GM12878 (cell line): Measurements from ENCODE around the gene MGLL. TPM values are rescaled to one million over a fixed set of nuclear protein-coding genes. Genes with fewer than 3 reads are reported as not detected.
A peak's percentile ranks its signal among the peaks of the same experiment; 100 is the strongest.

Source experiments
- ATAC-seq: fragments of 200-7000 bp; cut with Tn5 transposase; 3 replicates; pipeline ENCODE4 v1.9.1; 2020; ENCODE audit warnings: mild to moderate bottlenecking, moderate library complexity
- BruUV-seq: library from RNA; stranded (reverse); fragments of 400-500 nt; replicated peaks from 2 replicates; lab custom pipeline; 2021; lab: Mats Ljungman, UMichigan
- CTCF ChIA-PET: fragments of 300-600 bp; sonication (Branson Sonifier 250); formaldehyde crosslinking; extraction: SDS; loops from one replicate; lab custom pipeline; 2021; ENCODE audit warnings: inconsistent platforms; lab: Yijun Ruan, JAX
- POLR2A ChIA-PET: fragments of 350-600 bp; formaldehyde crosslinking; extraction: SDS; loops from one replicate; lab custom pipeline; 2021; ENCODE audit warnings: inconsistent platforms; lab: Charles Lee
- RAD21 ChIA-PET: fragments of 300-600 bp; sonication (Branson Sonifier 250); formaldehyde crosslinking; loops from one replicate; lab custom pipeline; 2023; ENCODE audit warnings: antibody characterized with exemption; ENCODE audit not compliant: unreplicated experiment; lab: Charles Lee
- SMC1A ChIA-PET: fragments of 300-600 bp; sonication (Branson Sonifier 250); formaldehyde crosslinking; loops from one replicate; lab custom pipeline; 2023; ENCODE audit not compliant: unreplicated experiment, uncharacterized antibody; lab: Charles Lee
- DNase-seq: peaks from one replicate; pipeline ENCODE4 v3.0.0-alpha.2; 2011; ENCODE audit warnings: low read depth, low spot score
- FAIRE-seq: peaks from 3 replicates; lab custom pipeline; 2011; peaks lifted over from hg19 to GRCh38; lab: Jason Lieb, UNC
- H2AFZ ChIP-seq: 2 replicates; pipeline ENCODE4 v1.6.0; 2011; ENCODE audit warnings: low read depth, low read length, control low read depth; ENCODE audit not compliant: control insufficient read depth
- H3K27ac ChIP-seq: 2 replicates; pipeline ENCODE4 v1.5.1; 2011; ENCODE audit warnings: control low read depth; ENCODE audit not compliant: control insufficient read depth, insufficient read depth
- H3K27me3 ChIP-seq, 2 experiments: replicated peaks in 1 of 2; 2 replicates each; pipeline versions ENCODE4 v1.6.0 to v1.6.1; 2011; ENCODE audit warnings: low read length in 1 of 2; ENCODE audit not compliant: control insufficient read depth in 2 of 2, insufficient read depth in 2 of 2
- H3K36me3 ChIP-seq, 2 experiments: 2 replicates each; pipeline ENCODE4 v1.5.1; 2011; ENCODE audit warnings: low read length in 1 of 2; ENCODE audit not compliant: control insufficient read depth in 2 of 2, insufficient read depth in 2 of 2
- H3K4me1 ChIP-seq: 2 replicates; pipeline ENCODE4 v1.6.1; 2011; ENCODE audit warnings: mild to moderate bottlenecking, low read length, moderate library complexity, mixed read lengths; ENCODE audit not compliant: control insufficient read depth, insufficient read depth
- H3K4me2 ChIP-seq: 2 replicates; pipeline ENCODE4 v1.6.0; 2011; ENCODE audit warnings: control low read depth; ENCODE audit not compliant: control insufficient read depth, insufficient read depth
- H3K4me3 ChIP-seq: fragments of 200-600 bp; sonication (generic); 2 replicates; pipeline ENCODE4 v1.5.1; 2016
- H3K79me2 ChIP-seq: 2 replicates; pipeline ENCODE4 v1.6.0; 2011; ENCODE audit warnings: low read length; ENCODE audit not compliant: control insufficient read depth, insufficient read depth
- H3K9ac ChIP-seq: 2 replicates; pipeline ENCODE4 v1.8.0; 2011; ENCODE audit warnings: low read length, control low read depth, mixed read lengths; ENCODE audit not compliant: control insufficient read depth, insufficient read depth
- H3K9me3 ChIP-seq: replicated peaks from 3 replicates; pipeline ENCODE4 v1.5.1; 2011; ENCODE audit warnings: mild to moderate bottlenecking, low read length; ENCODE audit not compliant: control insufficient read depth, insufficient read depth
- H4K20me1 ChIP-seq: 2 replicates; pipeline ENCODE4 v1.6.0; 2011; ENCODE audit not compliant: control insufficient read depth, insufficient read depth
- ATF2 ChIP-seq: IDR thresholded peaks from 2 replicates; pipeline ENCODE4 v1.6.1; 2012; ENCODE audit warnings: low read length, inconsistent platforms
- CHD2 ChIP-seq: IDR thresholded peaks from 2 replicates; pipeline ENCODE4 v1.6.1; 2011; ENCODE audit warnings: low read depth, low read length, improper control_type of control experiment, borderline replicate concordance
- FOXK2 ChIP-seq: fragments of 450-650 bp; IDR thresholded peaks from 2 replicates; pipeline ENCODE4 v1.6.1; 2017; ENCODE audit warnings: mild to moderate bottlenecking, moderate library complexity
- GABPA ChIP-seq: IDR thresholded peaks from 2 replicates; pipeline ENCODE4 v1.6.1; 2014; ENCODE audit warnings: antibody characterized with exemption, low read depth, mild to moderate bottlenecking, inconsistent platforms
- HSF1 ChIP-seq: fragments of 150-350 bp; IDR thresholded peaks from 2 replicates; pipeline ENCODE4 v1.6.1; 2014; ENCODE audit warnings: mild to moderate bottlenecking, low read depth, low read length
- MTA3 ChIP-seq: IDR thresholded peaks from 2 replicates; pipeline ENCODE4 v1.6.1; 2012; ENCODE audit warnings: low read length, inconsistent platforms, borderline replicate concordance
- NFXL1 ChIP-seq: fragments of 450-650 bp; IDR thresholded peaks from 2 replicates; pipeline ENCODE4 v1.6.1; 2017; ENCODE audit warnings: antibody characterized with exemption, mild to moderate bottlenecking, borderline replicate concordance
- NRF1 ChIP-seq: conservative IDR thresholded peaks from 2 replicates; pipeline ENCODE4 v1.6.1; 2011; ENCODE audit warnings: mild to moderate bottlenecking, low read depth, low read length, improper control_type of control experiment
- POLR2AphosphoS2 ChIP-seq: IDR thresholded peaks from 2 replicates; pipeline ENCODE4 v1.6.1; 2011; ENCODE audit warnings: low read depth, mild to moderate bottlenecking, low read length, improper control_type of control experiment, moderate library complexity
- RELB ChIP-seq: fragments of 450-650 bp; IDR thresholded peaks from 2 replicates; pipeline ENCODE4 v1.6.1; 2017; ENCODE audit warnings: low read depth, mild to moderate bottlenecking, moderate library complexity
- RUNX3 ChIP-seq: IDR thresholded peaks from 2 replicates; pipeline ENCODE4 v1.6.1; 2012; ENCODE audit warnings: low read length, inconsistent platforms
- TAF1 ChIP-seq: IDR thresholded peaks from 2 replicates; pipeline ENCODE4 v1.6.1; 2011; ENCODE audit warnings: mild to moderate bottlenecking, low read depth, low read length, borderline replicate concordance
- ZBTB40 ChIP-seq: fragments of 450-650 bp; IDR thresholded peaks from 2 replicates; pipeline ENCODE4 v1.6.1; 2016; ENCODE audit warnings: mild to moderate bottlenecking, moderate library complexity, borderline replicate concordance
- ZNF24 ChIP-seq: fragments of 450-650 bp; IDR thresholded peaks from 2 replicates; pipeline ENCODE4 v1.6.1; 2017; ENCODE audit warnings: antibody characterized with exemption, mild to moderate bottlenecking
- ZNF622 ChIP-seq: fragments of 450-650 bp; IDR thresholded peaks from 2 replicates; pipeline ENCODE4 v1.6.1; 2017; ENCODE audit warnings: mild to moderate bottlenecking, inconsistent platforms
- WGBS: methylation state at CpG from one replicate; pipeline ENCODE4 v1.1.6; 2016; ENCODE audit warnings: low lambda C conversion rate; ENCODE audit not compliant: insufficient replicate concordance, insufficient coverage; ENCODE audit errors: missing lambda C conversion rate; 5-methylcytosine and 5-hydroxymethylcytosine counted together
- in situ Hi-C: fragments of 300-500 bp; cut with MboI; formaldehyde crosslinking; loops from 9 replicates; pipeline ENCODE4 v1.14.3; 2018; ENCODE audit warnings: mixed read lengths
- intact Hi-C: fragments of 100-400 bp; cut with micrococcal nuclease; formaldehyde crosslinking; loops from one replicate; pipeline ENCODE4 v1.14.2; 2022; ENCODE audit not compliant: unreplicated experiment
- polyA plus RNA-seq, 11 experiments: library from polyadenylated mRNA; depleted of rRNA in 4 of 11; unstranded in 6 of 11; stranded (reverse) in 5 of 11; fragments of >200 nt; fragmentation: Nextera tagmentation in 4 of 11; fragmentation: Illumina TruSeq in 1 of 11; extraction: Ambion mirVana in 4 of 11; extraction: Trizol in 1 of 11; gene quantifications; 1 replicate in 1 of 11; 2 replicates in 10 of 11; pipeline versions ENCODE4 v1.2.1 to v1.2.3, GENCODE V29; 2011 to 2016; ENCODE audit warnings: inconsistent platforms in 2 of 11, missing spikeins in 2 of 11, low read depth in 1 of 11
- total RNA-seq, 4 experiments: library from RNA; depleted of rRNA in 3 of 4; stranded (reverse); fragments of >200 nt in 3 of 4; fragmentation: Illumina TruSeq in 1 of 4; extraction: Trizol in 1 of 4; gene quantifications; 2 replicates each; pipeline versions ENCODE4 v1.2.1 to v1.2.3, GENCODE V29; 2013 to 2021

The MGLL gene
- total and polyA plus RNA-seq, 10 of the 15 experiments (the other 5 are each of a cell fraction or from before 2014, with no cell fraction given): 44.9 to 177 (median 72.9) TPM

- ATAC-seq: peak; percentile 33
- in situ Hi-C loops: no loop called here
- Histone ChIP-seq H4K20me1 (no peaks in the 10 kb centered on the region), H3K4me1 (peaks cover 13% of the 10 kb centered on the region), H3K27me3 (no peaks in the 10 kb centered on the region), H2AFZ (no peak overlapping the region), H3K9ac (no peak overlapping the region), H3K27ac (no peak overlapping the region), H3K79me2 (no peaks in the 10 kb centered on the region; the same call in 1 of the 2 replicates), H3K4me3 (no peak overlapping the region), H3K36me3 (peaks cover 7 to 8% of the 10 kb centered on the region in 2 experiments), H3K9me3 (no peaks in the 10 kb centered on the region), H3K4me2 (no peak overlapping the region)
- ChIA-PET SMC1A (interaction anchor here (0.8 to 4.9 kb wide), 22 partner anchors 9 to 279 kb away, joined by 3 to 31 read pairs (median 6); partner anchors contain the start of gene MGLL), POLR2A (interaction anchor here (0.6 to 1.5 kb wide), 4 partner anchors 17 to 917 kb away, joined by 3 to 12 read pairs (median 3); partner anchors contain the start of gene MGLL), CTCF (interaction anchor here (0.6 to 4.4 kb wide), 33 partner anchors 9 to 343 kb away, joined by 3 to 46 read pairs (median 4); partner anchors contain the start of gene MGLL), RAD21 (interaction anchor here (0.6 to 4.1 kb wide), 23 partner anchors 10 to 333 kb away, joined by 3 to 33 read pairs (median 4); partner anchors contain the start of gene MGLL)
- DNase-seq: no peak
- BruUV-seq: no TSS peak
- 96% methylated on average over 7 of the region's 7 CpGs for WGBS
- FAIRE-seq: no peak
- intact Hi-C loops: loop anchor here (2.0 kb wide), 1 partner anchor 180 kb away; no protein-coding TSS in a partner anchor
- no peak for TF ChIP-seq POLR2AphosphoS2
- TF ChIP-seq RELB: no peak
- TF ChIP-seq ZNF24: no peak
- TF ChIP-seq MTA3: no peak
- TF ChIP-seq NFXL1: no peak
- no peak for TF ChIP-seq NRF1
- TF ChIP-seq FOXK2: no peak
- no peak for TF ChIP-seq ZNF622
- no peak for TF ChIP-seq ZBTB40
- TF ChIP-seq TAF1: no peak
- no peak for TF ChIP-seq CHD2
- no peak for TF ChIP-seq HSF1
- TF ChIP-seq GABPA: no peak
- no peak for TF ChIP-seq ATF2
- TF ChIP-seq RUNX3: no peak
These were observed 31.5 kb downstream of the MGLL start for GRCh38 chr3:127790882-127791183.
